Measurements from ENCODE around the gene ASCC1. TPM values are rescaled to one million over a fixed set of nuclear protein-coding genes. Genes with fewer than 3 reads are reported as not detected.

The ASCC1 gene
- total and polyA plus RNA-seq, 2 of the 13 experiments (the other 11 are each of a cell fraction or from before 2014, with no cell fraction given) = 21.6 to 30.1 TPM

DNA sequence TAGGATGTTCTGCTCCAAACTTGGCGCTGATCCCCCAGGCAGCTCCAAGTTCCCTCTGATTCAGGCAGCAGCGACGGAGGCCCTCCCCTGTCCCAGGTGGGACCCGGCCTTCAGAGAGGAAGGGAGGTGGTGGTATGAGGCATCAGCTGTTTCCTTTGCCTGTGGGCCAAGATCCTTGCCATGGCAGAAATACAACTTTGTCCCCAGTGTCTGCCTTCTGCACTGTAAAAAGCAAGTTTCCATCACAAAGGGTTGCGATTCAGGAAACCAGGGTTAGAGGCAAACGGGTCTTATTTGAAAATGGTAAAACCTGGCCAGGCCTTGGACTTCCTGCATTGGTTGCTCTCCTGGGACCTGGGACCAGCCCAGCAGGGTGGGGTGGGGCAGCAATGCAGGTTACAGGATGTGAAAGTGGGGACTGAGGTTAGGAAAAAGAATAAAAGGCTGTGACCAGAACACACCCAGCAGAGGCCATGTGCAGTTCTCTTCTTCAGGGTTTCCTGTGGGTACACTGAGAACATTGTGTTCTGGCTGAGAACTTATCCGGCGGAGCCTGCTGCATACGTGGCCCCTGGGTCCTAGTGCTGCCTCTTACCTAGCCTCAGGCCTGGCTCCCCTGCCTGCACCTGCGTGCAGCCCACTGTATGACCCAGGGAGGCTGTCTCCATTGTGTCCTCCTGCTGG, 32.5 kb upstream of the ASCC1 start (continued):
- TF ChIP-seq, protein P1, sequence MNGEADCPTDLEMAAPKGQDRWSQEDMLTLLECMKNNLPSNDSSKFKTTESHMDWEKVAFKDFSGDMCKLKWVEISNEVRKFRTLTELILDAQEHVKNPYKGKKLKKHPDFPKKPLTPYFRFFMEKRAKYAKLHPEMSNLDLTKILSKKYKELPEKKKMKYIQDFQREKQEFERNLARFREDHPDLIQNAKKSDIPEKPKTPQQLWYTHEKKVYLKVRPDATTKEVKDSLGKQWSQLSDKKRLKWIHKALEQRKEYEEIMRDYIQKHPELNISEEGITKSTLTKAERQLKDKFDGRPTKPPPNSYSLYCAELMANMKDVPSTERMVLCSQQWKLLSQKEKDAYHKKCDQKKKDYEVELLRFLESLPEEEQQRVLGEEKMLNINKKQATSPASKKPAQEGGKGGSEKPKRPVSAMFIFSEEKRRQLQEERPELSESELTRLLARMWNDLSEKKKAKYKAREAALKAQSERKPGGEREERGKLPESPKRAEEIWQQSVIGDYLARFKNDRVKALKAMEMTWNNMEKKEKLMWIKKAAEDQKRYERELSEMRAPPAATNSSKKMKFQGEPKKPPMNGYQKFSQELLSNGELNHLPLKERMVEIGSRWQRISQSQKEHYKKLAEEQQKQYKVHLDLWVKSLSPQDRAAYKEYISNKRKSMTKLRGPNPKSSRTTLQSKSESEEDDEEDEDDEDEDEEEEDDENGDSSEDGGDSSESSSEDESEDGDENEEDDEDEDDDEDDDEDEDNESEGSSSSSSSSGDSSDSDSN (CRISPR knock-in tag; IDR thresholded peaks at IDR 0.05) = peak; percentile 31; the same call in 1 of the 2 replicates
- TF ChIP-seq ZNF331 (CRISPR knock-in tag; IDR thresholded peaks at IDR 0.05) (peak; percentile 45; the same call in 1 of the 2 replicates), ZFX (CRISPR knock-in tag; IDR thresholded peaks at IDR 0.05; ENCODE audit: low read depth) (peak; percentile 87; the same call in 1 of the 2 replicates), RCOR2 (CRISPR knock-in tag; IDR thresholded peaks at IDR 0.05) (peak; percentile 35; the same call in 1 of the 2 replicates), ZSCAN25 (CRISPR knock-in tag; IDR thresholded peaks at IDR 0.05) (no peak; the same call in 1 of the 2 replicates), HDAC6 (IDR thresholded peaks at IDR 0.05; ENCODE audit: low read depth, low read length) (no peak), ZNF749 (CRISPR knock-in tag; IDR thresholded peaks at IDR 0.05; ENCODE audit: borderline replicate concordance) (no peak), AGO2 (optimal IDR thresholded peaks at IDR 0.05; ENCODE audit: low read depth, low read length) (no peak), SKIL (CRISPR knock-in tag; IDR thresholded peaks at IDR 0.05; ENCODE audit: borderline replicate concordance) (no peak), NCOA5 (CRISPR knock-in tag; IDR thresholded peaks at IDR 0.05) (no peak), PRDM4 (CRISPR knock-in tag; IDR thresholded peaks at IDR 0.05; ENCODE audit: borderline replicate concordance) (no peak), ATF7-NPFF (CRISPR knock-in tag; IDR thresholded peaks at IDR 0.05; ENCODE audit: low read depth) (no peak; the same call in 1 of the 2 replicates), THYN1 (CRISPR knock-in tag; IDR thresholded peaks at IDR 0.05; ENCODE audit: borderline replicate concordance, low read depth) (no peak), ZNF549 (CRISPR knock-in tag; IDR thresholded peaks at IDR 0.05) (no peak), ZNF7 (CRISPR knock-in tag; IDR thresholded peaks at IDR 0.05) (no peak), ZBTB21 (CRISPR knock-in tag; IDR thresholded peaks at IDR 0.05) (no peak; the same call in 1 of the 2 replicates), ZNF460 (CRISPR knock-in tag; IDR thresholded peaks at IDR 0.05; ENCODE audit: borderline replicate concordance) (no peak), MAZ (IDR thresholded peaks at IDR 0.05; ENCODE audit: borderline replicate concordance, low read depth, low read length) (no peak), MAZ (CRISPR knock-in tag; IDR thresholded peaks at IDR 0.05; ENCODE audit: low read depth) (0 out of 2 replicates have a peak, but pooled peaks have one; percentile 22)
- TF ChIP-seq, protein P2, sequence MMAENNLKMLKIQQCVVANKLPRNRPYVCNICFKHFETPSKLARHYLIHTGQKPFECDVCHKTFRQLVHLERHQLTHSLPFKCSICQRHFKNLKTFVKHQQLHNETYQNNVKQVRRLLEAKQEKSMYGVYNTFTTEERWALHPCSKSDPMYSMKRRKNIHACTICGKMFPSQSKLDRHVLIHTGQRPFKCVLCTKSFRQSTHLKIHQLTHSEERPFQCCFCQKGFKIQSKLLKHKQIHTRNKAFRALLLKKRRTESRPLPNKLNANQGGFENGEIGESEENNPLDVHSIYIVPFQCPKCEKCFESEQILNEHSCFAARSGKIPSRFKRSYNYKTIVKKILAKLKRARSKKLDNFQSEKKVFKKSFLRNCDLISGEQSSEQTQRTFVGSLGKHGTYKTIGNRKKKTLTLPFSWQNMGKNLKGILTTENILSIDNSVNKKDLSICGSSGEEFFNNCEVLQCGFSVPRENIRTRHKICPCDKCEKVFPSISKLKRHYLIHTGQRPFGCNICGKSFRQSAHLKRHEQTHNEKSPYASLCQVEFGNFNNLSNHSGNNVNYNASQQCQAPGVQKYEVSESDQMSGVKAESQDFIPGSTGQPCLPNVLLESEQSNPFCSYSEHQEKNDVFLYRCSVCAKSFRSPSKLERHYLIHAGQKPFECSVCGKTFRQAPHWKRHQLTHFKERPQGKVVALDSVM (CRISPR knock-in tag; IDR thresholded peaks at IDR 0.05) = no peak

All from HepG2 (cell line).